Breast epithelium (tissue), 4 donors: ENCODE results near the gene NRCAM. TPM values are rescaled to one million over a fixed set of nuclear protein-coding genes. Genes with fewer than 3 reads are reported as not detected.

Experiments used
- DNase-seq, 2 donors: peaks; one replicate each; pipeline ENCODE4 v3.0.0-alpha.2; 2019; ENCODE audit warnings: low spot score in 2 of 2
- H3K27ac ChIP-seq, 2 donors: fragments of 200-600 bp; sonication (generic) in 1 of 2; one replicate each; pipeline ENCODE4 v1.5.1; 2016 to 2019; ENCODE audit warnings: mild to moderate bottlenecking in 1 of 2
- H3K27me3 ChIP-seq, 2 donors: fragments of 200-600 bp; sonication (generic) in 1 of 2; one replicate each; pipeline versions ENCODE4 v1.5.1 to v1.6.0; 2017 to 2019; ENCODE audit warnings: control low read depth in 1 of 2, mild to moderate bottlenecking in 1 of 2
- H3K36me3 ChIP-seq: fragments of 200-600 bp; one replicate; pipeline ENCODE4 v1.5.1; 2019
- H3K4me1 ChIP-seq, 2 donors: fragments of 200-600 bp; sonication (generic); one replicate each; pipeline ENCODE4 v1.5.1; 2016 to 2019; ENCODE audit warnings: control low read depth in 1 of 2
- H3K4me3 ChIP-seq, 3 donors: fragments of 200-600 bp; sonication (generic); 1 replicate in 2 of 3; 2 replicates in 1 of 3; pipeline ENCODE4 v1.5.1; 2016 to 2019; ENCODE audit warnings: mild to moderate bottlenecking in 3 of 3, moderate library complexity in 2 of 3
- H3K9me3 ChIP-seq, 2 donors: fragments of 200-600 bp; sonication (generic) in 1 of 2; one replicate each; pipeline ENCODE4 v1.5.1; 2016 to 2019; ENCODE audit warnings: control low read depth in 1 of 2
- POLR2A ChIP-seq: fragments of 450-650 bp; IDR thresholded peaks from one replicate; pipeline ENCODE4 v1.6.1; 2016; ENCODE audit warnings: antibody characterized with exemption, mild to moderate bottlenecking, moderate library complexity
- POLR2AphosphoS5 ChIP-seq, 3 donors: sonication (generic); formaldehyde crosslinking; IDR thresholded peaks; one replicate each; pipeline ENCODE4 v1.6.1; 2017; ENCODE audit warnings: antibody characterized with exemption in 3 of 3
- intact Hi-C: fragments of 100-400 bp; cut with DNase I; formaldehyde crosslinking; loops from one replicate; pipeline ENCODE4 v1.15.1; 2023; ENCODE audit warnings: low total_unique reads
- total RNA-seq, 3 donors: library from RNA; depleted of rRNA; stranded (reverse); fragments of >200 nt; gene quantifications; one replicate each; pipeline ENCODE4 v1.1.0, GENCODE V29; 2016
- TF ChIP-seq, protein P1 (sequence below), 3 donors: fragments of 450-650 bp; IDR thresholded peaks; one replicate each; pipeline ENCODE4 v1.5.1; 2016 to 2017; ENCODE audit warnings: antibody characterized with exemption in 3 of 3, mild to moderate bottlenecking in 3 of 3, moderate library complexity in 3 of 3

Gene NRCAM
- total RNA-seq, 3 donors from 2014 or later = 3.3 to 62.4 (median 4.2) TPM

GRCh38 chr7:108132551-108133265 lies 323.5 kb downstream of the NRCAM start:
- no peak for DNase-seq
- H3K27me3 ChIP-seq = no peaks in the 10 kb centered on the region
- intact Hi-C loops = no loop called here
- H3K27ac ChIP-seq = peak overlapping the region; percentile 38 to 77
- no peaks in the 10 kb centered on the region for H3K9me3 ChIP-seq
- TF ChIP-seq, protein P1, sequence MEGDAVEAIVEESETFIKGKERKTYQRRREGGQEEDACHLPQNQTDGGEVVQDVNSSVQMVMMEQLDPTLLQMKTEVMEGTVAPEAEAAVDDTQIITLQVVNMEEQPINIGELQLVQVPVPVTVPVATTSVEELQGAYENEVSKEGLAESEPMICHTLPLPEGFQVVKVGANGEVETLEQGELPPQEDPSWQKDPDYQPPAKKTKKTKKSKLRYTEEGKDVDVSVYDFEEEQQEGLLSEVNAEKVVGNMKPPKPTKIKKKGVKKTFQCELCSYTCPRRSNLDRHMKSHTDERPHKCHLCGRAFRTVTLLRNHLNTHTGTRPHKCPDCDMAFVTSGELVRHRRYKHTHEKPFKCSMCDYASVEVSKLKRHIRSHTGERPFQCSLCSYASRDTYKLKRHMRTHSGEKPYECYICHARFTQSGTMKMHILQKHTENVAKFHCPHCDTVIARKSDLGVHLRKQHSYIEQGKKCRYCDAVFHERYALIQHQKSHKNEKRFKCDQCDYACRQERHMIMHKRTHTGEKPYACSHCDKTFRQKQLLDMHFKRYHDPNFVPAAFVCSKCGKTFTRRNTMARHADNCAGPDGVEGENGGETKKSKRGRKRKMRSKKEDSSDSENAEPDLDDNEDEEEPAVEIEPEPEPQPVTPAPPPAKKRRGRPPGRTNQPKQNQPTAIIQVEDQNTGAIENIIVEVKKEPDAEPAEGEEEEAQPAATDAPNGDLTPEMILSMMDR (IDR thresholded peaks at IDR 0.05) = no peak
- no peak for TF ChIP-seq POLR2A
- no peak for TF ChIP-seq POLR2AphosphoS5 (IDR thresholded peaks at IDR 0.05)
- no peak overlapping the region for H3K4me3 ChIP-seq
- no peaks in the 10 kb centered on the region for H3K4me1 ChIP-seq
- no peaks in the 10 kb centered on the region for H3K36me3 ChIP-seq

GRCh38 chr7:108130261-108130660 lies 326.0 kb downstream of the NRCAM start, which contains the start of gene LAMB4:
Gene LAMB4 (minus strand): TSS chr7:108130361. CDS start chr7:108123164, 7,197 bp downstream.
- H3K27ac ChIP-seq = no peak within 1 kb of the TSS
- no peak within 1 kb of the TSS for H3K4me3 ChIP-seq
- no peaks in the 10 kb centered on the region for H3K36me3 ChIP-seq
- H3K4me1 ChIP-seq = no peaks in the 10 kb centered on the region
- intact Hi-C loops = no loop called here
- no peaks in the 10 kb centered on the region for H3K9me3 ChIP-seq
- no peaks in the 10 kb centered on the region for H3K27me3 ChIP-seq
- DNase-seq = no peak
- TF ChIP-seq POLR2A (no peak), POLR2AphosphoS5 (IDR thresholded peaks at IDR 0.05) (no peak)
- TF ChIP-seq, protein P1 (IDR thresholded peaks at IDR 0.05) = no peak

DNA sequence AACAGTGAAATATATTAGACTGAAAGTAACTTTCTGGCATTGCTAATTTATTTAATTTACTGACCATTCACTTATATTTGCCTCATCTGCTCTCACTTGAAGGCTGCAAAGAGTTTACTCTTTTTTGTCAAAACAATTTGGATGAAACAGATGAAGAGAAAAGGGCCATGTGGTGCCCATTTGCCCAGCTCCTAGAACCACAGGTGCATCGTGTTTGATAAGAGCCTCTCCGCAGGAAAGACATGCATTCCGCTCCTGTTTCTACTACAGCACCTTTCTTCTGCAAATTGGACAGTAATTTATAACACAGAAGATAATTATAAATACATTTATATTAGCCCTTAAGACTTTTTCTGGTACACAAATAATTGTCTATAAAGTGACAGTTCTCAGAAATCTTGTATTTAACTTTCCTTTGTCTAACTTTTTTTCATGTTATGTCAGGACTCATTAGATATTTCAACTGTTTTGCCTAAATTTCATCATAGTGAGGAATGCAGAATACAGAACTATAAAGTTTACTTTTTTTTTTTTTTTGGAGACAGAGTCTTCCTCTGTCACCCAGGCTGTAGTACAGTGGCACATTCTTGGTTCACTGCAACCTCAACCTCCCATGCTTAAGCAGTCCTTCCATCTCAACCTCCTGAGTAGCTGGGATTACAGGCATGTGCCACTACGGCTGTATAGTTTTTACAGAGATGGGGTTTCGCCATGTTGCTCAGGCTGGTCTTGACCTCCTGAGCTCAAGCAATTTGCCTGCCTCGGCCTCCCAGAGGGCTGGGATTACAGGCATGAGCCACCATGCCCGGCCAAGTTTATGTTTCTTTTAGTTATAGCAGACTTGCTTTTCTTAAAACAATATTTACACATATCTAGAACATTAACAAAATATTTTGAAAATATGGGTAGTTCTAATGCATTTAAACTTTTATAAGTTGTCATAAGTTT lies 326.9 kb downstream of the NRCAM start:
- no peaks in the 10 kb centered on the region for H3K27me3 ChIP-seq
- H3K27ac ChIP-seq = no peak overlapping the region
- TF ChIP-seq POLR2A = no peak
- TF ChIP-seq POLR2AphosphoS5 (IDR thresholded peaks at IDR 0.05) = no peak
- TF ChIP-seq, protein P1 (IDR thresholded peaks at IDR 0.05) = no peak
- no peaks in the 10 kb centered on the region for H3K4me1 ChIP-seq
- H3K9me3 ChIP-seq = no peaks in the 10 kb centered on the region
- no peak overlapping the region for H3K4me3 ChIP-seq
- H3K36me3 ChIP-seq = no peaks in the 10 kb centered on the region
- DNase-seq = no peak
- intact Hi-C loops = no loop called here

DNA sequence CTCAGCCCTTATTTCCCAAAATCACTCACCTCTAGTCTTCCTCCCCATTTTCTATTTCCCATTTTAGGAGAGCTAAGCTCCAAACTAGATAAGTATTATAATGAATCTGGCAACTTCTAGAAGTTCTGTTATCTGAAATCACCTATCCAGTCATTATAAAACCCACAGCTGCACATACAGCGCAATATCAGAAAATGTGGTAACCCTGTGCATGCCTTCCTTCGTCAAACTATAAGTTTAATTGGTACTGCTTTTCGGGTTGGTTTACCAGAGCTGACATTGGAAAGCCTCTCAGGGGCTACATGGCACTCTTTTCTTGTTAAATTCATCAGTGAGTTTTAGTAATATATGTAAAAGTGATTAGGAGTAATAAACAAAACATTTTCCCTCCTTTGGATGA lies 327.7 kb downstream of the NRCAM start:
- no peak overlapping the region for H3K4me3 ChIP-seq
- no peaks in the 10 kb centered on the region for H3K27me3 ChIP-seq
- no peak for TF ChIP-seq POLR2A
- TF ChIP-seq, protein P1 (IDR thresholded peaks at IDR 0.05) = no peak
- no peak for TF ChIP-seq POLR2AphosphoS5 (IDR thresholded peaks at IDR 0.05)
- no peaks in the 10 kb centered on the region for H3K9me3 ChIP-seq
- no peaks in the 10 kb centered on the region for H3K36me3 ChIP-seq
- DNase-seq = no peak
- intact Hi-C loops = no loop called here
- no peak overlapping the region for H3K27ac ChIP-seq
- no peaks in the 10 kb centered on the region for H3K4me1 ChIP-seq

DNA sequence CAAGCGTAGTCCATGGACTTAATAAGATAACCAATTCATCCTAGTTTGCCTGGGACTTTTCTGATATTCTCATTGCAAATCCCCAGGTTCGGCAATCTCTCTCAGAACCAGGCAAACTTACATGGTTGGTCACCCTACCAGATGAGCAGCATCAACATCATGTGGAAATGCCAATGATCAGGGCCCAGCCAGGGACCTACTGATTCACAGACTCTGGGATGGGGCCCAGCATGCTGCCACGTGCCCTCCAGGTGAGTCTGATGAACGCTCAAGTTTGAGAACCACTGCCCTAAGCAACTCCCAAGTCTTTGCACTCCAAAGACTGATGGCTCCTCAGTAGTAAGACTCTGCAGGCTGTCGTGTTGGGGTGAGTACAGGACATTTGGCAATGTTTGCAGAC lies 328.8 kb downstream of the NRCAM start:
- H3K27me3 ChIP-seq = no peaks in the 10 kb centered on the region

More for the DNA sequence above, 328.8 kb downstream of the NRCAM start:
- DNase-seq = no peak
- Histone ChIP-seq H3K27ac (no peak overlapping the region), H3K9me3 (no peaks in the 10 kb centered on the region), H3K36me3 (no peaks in the 10 kb centered on the region), H3K4me3 (no peak overlapping the region), H3K4me1 (no peaks in the 10 kb centered on the region)
- TF ChIP-seq POLR2AphosphoS5 (IDR thresholded peaks at IDR 0.05) (no peak), POLR2A (no peak)
- TF ChIP-seq, protein P1 (IDR thresholded peaks at IDR 0.05) = no peak
- intact Hi-C loops = no loop called here
